Adrenal gland (tissue), 5 donors: Measurements from ENCODE around the gene FOXO3.

Experiments used
- POLR2A ChIP-seq, 2 donors: fragments of 450-650 bp; IDR thresholded peaks; one replicate each; pipeline ENCODE4 v1.6.1; 2017; ENCODE audit warnings: antibody characterized with exemption in 2 of 2, mild to moderate bottlenecking in 2 of 2, moderate library complexity in 1 of 2
- TF ChIP-seq, protein P1 (sequence below), 6 experiments: fragments of 450-650 bp in 4 of 6; fragments of 200-600 bp in 2 of 6; sonication (generic) in 1 of 6; IDR thresholded peaks; 1 replicate in 5 of 6; 2 replicates in 1 of 6; pipeline versions ENCODE4 v1.5.1 to v1.8.0; 2016 to 2021; ENCODE audit warnings: antibody characterized with exemption in 6 of 6, mild to moderate bottlenecking in 2 of 6, moderate library complexity in 1 of 6
- donor health status: DM: no; HTN: no; CAD: no.

DNA sequence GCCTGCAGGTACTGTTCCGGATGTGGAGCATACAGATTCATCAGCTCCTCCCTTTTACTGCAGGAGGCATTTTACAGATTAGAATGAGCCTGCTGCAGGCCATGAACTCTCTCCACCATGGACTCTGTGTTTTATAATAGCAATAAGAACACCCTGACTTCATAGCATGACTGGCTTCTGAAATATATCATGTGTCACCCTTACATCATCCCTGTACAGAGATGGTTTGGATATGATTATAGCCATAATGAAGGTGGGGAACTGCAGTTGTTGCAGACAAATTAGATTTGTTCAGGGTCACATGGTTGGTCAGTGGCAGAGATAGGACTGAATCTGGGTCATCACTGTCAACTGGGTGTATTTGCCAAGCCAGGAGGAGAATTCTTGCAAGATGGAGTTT lies 100.7 kb downstream of the FOXO3 start:
- TF ChIP-seq, protein P1, sequence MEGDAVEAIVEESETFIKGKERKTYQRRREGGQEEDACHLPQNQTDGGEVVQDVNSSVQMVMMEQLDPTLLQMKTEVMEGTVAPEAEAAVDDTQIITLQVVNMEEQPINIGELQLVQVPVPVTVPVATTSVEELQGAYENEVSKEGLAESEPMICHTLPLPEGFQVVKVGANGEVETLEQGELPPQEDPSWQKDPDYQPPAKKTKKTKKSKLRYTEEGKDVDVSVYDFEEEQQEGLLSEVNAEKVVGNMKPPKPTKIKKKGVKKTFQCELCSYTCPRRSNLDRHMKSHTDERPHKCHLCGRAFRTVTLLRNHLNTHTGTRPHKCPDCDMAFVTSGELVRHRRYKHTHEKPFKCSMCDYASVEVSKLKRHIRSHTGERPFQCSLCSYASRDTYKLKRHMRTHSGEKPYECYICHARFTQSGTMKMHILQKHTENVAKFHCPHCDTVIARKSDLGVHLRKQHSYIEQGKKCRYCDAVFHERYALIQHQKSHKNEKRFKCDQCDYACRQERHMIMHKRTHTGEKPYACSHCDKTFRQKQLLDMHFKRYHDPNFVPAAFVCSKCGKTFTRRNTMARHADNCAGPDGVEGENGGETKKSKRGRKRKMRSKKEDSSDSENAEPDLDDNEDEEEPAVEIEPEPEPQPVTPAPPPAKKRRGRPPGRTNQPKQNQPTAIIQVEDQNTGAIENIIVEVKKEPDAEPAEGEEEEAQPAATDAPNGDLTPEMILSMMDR (IDR thresholded peaks at IDR 0.05), result no peak
- no peak for TF ChIP-seq POLR2A (IDR thresholded peaks at IDR 0.05)
